NT2/D1 (cell line): Measurements from ENCODE around the gene CLEC19A.

Experiments
- SUZ12 ChIP-seq: IDR thresholded peaks from 2 replicates; pipeline ENCODE4 v1.6.1; 2011; ENCODE audit not compliant: insufficient read length, insufficient read depth; ENCODE audit errors: extremely low read depth
- YY1 ChIP-seq: IDR thresholded peaks from 2 replicates; pipeline ENCODE4 v1.6.1; 2011; ENCODE audit not compliant: insufficient read length, insufficient read depth

DNA sequence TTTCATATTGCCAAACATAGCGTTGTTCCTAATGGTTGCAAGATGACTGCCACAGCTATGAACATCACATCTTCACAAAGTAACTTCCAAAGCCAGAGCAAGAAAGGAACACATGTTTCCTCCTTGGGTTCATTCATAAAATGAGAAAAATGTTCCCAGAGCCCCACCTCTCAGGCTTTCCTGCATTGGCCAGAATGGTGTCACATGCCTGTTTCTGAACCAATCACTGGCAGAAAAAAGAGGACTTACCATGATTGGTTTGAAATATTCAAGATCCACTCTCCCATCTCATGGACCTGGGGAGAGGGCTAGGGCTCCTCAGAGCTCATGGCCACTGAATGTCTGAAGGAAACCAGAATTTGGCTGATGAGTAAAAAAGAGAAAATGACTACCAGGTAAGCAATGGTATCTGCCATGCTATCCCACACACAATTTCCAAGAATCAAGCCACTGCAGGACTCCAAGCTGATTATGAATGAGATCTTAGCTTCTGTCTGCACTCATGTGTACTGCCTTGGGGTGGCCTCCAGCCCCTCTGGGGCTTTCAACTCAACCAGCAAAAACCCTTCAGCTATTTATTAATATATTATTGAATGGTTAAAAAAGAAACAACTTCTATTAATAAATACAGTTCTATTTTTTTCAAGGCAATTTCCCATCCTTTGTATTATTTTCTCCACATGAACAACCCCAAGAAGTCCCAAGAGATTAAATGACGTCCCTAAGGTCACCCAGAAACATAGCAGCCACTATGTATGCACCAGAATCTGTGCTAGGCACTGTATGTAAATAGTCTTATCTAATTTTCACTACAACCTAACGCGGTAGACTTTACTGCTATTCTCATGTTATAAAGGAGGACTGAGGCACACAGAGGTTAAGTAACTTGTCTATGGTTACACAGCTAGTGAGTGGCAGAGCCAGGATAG, 70.8 kb downstream of the CLEC19A start:
- TF ChIP-seq SUZ12, result no peak
- TF ChIP-seq YY1, result no peak
